ENCODE measurements around the gene ZMIZ1. TPM values are rescaled to one million over a fixed set of nuclear protein-coding genes. Genes with fewer than 3 reads are reported as not detected.

Gene ZMIZ1
- total and polyA plus RNA-seq, 4 donors, result 3.9 to 19.1 (median 9.8) TPM

DNA sequence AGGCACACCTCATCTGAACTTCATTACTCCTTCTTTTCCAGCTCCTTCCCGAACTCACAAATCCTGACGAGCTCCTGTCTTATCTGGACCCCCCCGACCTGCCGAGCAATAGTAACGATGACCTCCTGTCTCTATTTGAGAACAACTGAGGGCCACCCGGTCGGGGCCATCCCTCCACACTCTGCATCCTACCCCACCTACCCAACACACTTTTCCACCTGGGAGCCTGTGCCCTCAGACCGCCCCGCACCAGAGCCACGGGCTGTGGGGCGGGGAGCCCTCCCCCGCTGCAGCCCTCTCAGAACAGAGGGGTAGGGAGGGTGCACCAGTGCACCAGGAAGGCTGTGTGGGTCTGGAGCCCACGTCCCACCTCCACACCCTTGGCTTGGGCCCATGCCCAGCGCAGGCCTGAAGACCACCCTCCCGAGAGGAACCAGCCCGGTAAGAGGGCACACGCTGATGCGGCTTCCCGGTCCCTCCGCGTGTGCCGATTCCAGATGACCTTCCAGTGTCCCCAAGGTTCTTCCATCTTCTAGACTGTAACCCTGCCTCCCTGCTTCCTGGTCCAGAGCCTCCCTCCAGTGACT is 243.9 kb downstream of the ZMIZ1 start:
- TF ChIP-seq SP1 (IDR thresholded peaks at IDR 0.05) (no peak), RAD21 (IDR thresholded peaks at IDR 0.05) (no peak), HNF4G (IDR thresholded peaks at IDR 0.05) (no peak), GABPA (IDR thresholded peaks at IDR 0.05 in 1 of 2, conservative IDR thresholded peaks at IDR 0.05 in 1 of 2) (no peak), EGR1 (IDR thresholded peaks at IDR 0.05; ENCODE audit: low read depth in 2 of 2) (no peak), FOXA1 (IDR thresholded peaks at IDR 0.05) (no peak), TAF1 (conservative IDR thresholded peaks at IDR 0.05) (no peak), JUND (IDR thresholded peaks at IDR 0.05) (no peak), FOXA2 (IDR thresholded peaks at IDR 0.05) (no peak)
- TF ChIP-seq, protein P1, sequence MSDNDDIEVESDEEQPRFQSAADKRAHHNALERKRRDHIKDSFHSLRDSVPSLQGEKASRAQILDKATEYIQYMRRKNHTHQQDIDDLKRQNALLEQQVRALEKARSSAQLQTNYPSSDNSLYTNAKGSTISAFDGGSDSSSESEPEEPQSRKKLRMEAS (IDR thresholded peaks at IDR 0.05), result no peak
- TF ChIP-seq, protein P2, sequence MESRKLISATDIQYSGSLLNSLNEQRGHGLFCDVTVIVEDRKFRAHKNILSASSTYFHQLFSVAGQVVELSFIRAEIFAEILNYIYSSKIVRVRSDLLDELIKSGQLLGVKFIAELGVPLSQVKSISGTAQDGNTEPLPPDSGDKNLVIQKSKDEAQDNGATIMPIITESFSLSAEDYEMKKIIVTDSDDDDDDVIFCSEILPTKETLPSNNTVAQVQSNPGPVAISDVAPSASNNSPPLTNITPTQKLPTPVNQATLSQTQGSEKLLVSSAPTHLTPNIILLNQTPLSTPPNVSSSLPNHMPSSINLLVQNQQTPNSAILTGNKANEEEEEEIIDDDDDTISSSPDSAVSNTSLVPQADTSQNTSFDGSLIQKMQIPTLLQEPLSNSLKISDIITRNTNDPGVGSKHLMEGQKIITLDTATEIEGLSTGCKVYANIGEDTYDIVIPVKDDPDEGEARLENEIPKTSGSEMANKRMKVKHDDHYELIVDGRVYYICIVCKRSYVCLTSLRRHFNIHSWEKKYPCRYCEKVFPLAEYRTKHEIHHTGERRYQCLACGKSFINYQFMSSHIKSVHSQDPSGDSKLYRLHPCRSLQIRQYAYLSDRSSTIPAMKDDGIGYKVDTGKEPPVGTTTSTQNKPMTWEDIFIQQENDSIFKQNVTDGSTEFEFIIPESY (IDR thresholded peaks at IDR 0.05), result no peak
- TF ChIP-seq, protein P3, sequence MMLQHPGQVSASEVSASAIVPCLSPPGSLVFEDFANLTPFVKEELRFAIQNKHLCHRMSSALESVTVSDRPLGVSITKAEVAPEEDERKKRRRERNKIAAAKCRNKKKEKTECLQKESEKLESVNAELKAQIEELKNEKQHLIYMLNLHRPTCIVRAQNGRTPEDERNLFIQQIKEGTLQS (IDR thresholded peaks at IDR 0.05), result no peak
- TF ChIP-seq, protein P4, sequence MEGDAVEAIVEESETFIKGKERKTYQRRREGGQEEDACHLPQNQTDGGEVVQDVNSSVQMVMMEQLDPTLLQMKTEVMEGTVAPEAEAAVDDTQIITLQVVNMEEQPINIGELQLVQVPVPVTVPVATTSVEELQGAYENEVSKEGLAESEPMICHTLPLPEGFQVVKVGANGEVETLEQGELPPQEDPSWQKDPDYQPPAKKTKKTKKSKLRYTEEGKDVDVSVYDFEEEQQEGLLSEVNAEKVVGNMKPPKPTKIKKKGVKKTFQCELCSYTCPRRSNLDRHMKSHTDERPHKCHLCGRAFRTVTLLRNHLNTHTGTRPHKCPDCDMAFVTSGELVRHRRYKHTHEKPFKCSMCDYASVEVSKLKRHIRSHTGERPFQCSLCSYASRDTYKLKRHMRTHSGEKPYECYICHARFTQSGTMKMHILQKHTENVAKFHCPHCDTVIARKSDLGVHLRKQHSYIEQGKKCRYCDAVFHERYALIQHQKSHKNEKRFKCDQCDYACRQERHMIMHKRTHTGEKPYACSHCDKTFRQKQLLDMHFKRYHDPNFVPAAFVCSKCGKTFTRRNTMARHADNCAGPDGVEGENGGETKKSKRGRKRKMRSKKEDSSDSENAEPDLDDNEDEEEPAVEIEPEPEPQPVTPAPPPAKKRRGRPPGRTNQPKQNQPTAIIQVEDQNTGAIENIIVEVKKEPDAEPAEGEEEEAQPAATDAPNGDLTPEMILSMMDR (IDR thresholded peaks at IDR 0.05; ENCODE audit: low read depth, low read length, missing input control), result no peak
- Histone ChIP-seq H3K9me3 (ENCODE audit: control insufficient read depth in 4 of 4, low read length in 3 of 4) (no peaks in the 10 kb centered on the region), H3K27ac (ENCODE audit: low read depth in 1 of 2, low read length in 2 of 2) (no peak overlapping the region), H3K4me3 (ENCODE audit: low read depth in 1 of 3, low read length in 3 of 3) (no peak overlapping the region), H3K27me3 (ENCODE audit: control insufficient read depth in 4 of 4, insufficient read depth in 4 of 4, low read length in 3 of 4) (no peaks in the 10 kb centered on the region), H3K4me1 (ENCODE audit: control insufficient read depth in 4 of 4, insufficient read depth in 4 of 4, low read length in 3 of 4) (no peaks in the 10 kb centered on the region), H3K36me3 (ENCODE audit: control insufficient read depth in 4 of 4, insufficient read depth in 3 of 4, low read depth in 1 of 4, low read length in 3 of 4) (peaks cover 8 to 49% (median 19%) of the 10 kb centered on the region in 4 donors), H3K9ac (ENCODE audit: low read depth in 1 of 2, low read length in 2 of 2) (no peak overlapping the region)
- no peak for DNase-seq (ENCODE audit: low spot score)
- 93% methylated on average over 22 of the region's 22 CpGs for WGBS

DNA sequence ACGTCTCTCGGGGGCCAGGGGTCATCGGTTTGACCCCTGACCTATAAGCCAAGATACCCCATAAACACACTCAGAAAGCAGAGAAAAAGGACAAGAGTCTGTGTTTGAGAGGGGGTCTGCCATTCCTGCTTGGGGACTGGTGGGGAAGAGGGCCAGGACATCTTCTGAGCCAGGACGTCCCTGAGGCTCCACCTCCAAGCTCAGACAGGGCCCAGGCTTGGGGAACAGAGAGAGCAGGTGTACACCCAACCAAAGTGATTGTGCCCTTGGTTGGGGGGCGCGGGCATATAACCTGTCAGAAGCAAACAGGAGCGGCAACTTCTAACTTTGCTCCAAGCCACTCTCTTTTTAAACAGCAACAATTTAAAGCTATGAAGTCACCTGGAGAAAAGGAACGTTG is 244.6 kb downstream of the ZMIZ1 start:
- Histone ChIP-seq H3K4me1 (ENCODE audit: control insufficient read depth in 4 of 4, insufficient read depth in 4 of 4, low read length in 3 of 4) (no peaks in the 10 kb centered on the region), H3K9ac (ENCODE audit: low read depth in 1 of 2, low read length in 2 of 2) (no peak overlapping the region), H3K9me3 (ENCODE audit: control insufficient read depth in 4 of 4, low read length in 3 of 4) (no peaks in the 10 kb centered on the region), H3K27me3 (ENCODE audit: control insufficient read depth in 4 of 4, insufficient read depth in 4 of 4, low read length in 3 of 4) (no peaks in the 10 kb centered on the region), H3K4me3 (ENCODE audit: low read depth in 1 of 3, low read length in 3 of 3) (no peak overlapping the region), H3K36me3 (ENCODE audit: control insufficient read depth in 4 of 4, insufficient read depth in 3 of 4, low read depth in 1 of 4, low read length in 3 of 4) (peaks cover 3 to 43% (median 13%) of the 10 kb centered on the region in 4 donors), H3K27ac (ENCODE audit: low read depth in 1 of 2, low read length in 2 of 2) (no peak overlapping the region)
- 88% methylated on average over 8 of the region's 8 CpGs for WGBS
- no peak for TF ChIP-seq TAF1 (conservative IDR thresholded peaks at IDR 0.05)
- no peak for TF ChIP-seq FOXA2 (IDR thresholded peaks at IDR 0.05)
- no peak for TF ChIP-seq HNF4G (IDR thresholded peaks at IDR 0.05)
- TF ChIP-seq FOXA1 (IDR thresholded peaks at IDR 0.05), result no peak
- TF ChIP-seq, protein P1 (IDR thresholded peaks at IDR 0.05), result no peak
- no peak for TF ChIP-seq YY1 (IDR thresholded peaks at IDR 0.05)
- TF ChIP-seq RAD21 (IDR thresholded peaks at IDR 0.05), result no peak
- TF ChIP-seq, protein P3 (IDR thresholded peaks at IDR 0.05), result no peak
- TF ChIP-seq, protein P4 (IDR thresholded peaks at IDR 0.05; ENCODE audit: low read depth, low read length, missing input control), result no peak
- no peak for DNase-seq (ENCODE audit: low spot score)
